Measurements from ENCODE around the gene BRSK2. TPM values are rescaled to one million over a fixed set of nuclear protein-coding genes. Genes with fewer than 3 reads are reported as not detected.

The BRSK2 gene
- total RNA-seq, 5 donors from 2014 or later (not counting 1 experiment from before 2014, with no cell fraction given), result 0.54 to 1.5 (median 0.95) TPM

DNA sequence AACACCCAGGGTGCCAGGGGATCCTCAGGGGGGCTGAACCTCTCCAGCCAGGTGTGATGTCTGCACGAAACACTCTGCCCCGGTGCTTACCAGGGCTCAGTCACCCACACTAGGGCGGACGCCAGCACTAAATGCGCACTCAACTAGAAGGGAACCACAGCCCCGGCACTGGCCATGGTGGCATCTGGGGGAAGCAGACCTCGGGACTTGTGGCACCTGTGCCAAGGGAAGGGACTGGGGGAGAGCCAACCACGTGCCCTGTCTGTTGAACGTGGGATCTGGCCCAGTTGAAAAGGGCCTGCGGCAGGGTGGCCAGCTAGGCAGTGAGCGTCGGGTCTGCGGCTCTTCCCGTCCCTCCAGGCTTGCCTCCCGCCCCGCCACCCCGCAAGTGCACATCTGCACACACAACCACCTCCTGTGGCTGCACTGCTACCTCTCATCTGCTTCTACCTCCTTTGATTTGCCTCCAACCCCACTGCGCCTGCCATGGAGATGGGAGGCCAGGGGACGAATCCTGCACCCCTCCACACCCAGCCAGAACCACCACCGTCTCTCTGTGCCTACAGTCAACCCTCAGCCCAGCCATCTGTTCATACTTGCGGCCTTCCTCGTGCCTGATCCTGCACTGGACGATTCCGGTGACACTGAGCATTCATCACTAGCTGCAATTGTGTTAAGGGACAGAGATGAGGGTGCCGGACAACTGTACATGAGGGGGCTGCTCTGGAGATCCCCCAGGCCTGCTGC, 111.9 kb downstream of the BRSK2 start:
- Histone ChIP-seq H3K4me1 (ENCODE audit: control insufficient read depth in 1 of 2, extremely low read depth in 1 of 2, insufficient read depth in 2 of 2, low read length in 2 of 2) (peaks cover 0 to 51% of the 10 kb centered on the region in 2 experiments), H3K27me3 (replicated peaks in 1 of 2; ENCODE audit: control insufficient read depth in 2 of 2, extremely low read depth in 1 of 2, insufficient read depth in 2 of 2, low read length in 1 of 2) (no peaks in the 10 kb centered on the region), H3K36me3 (ENCODE audit: control insufficient read depth in 2 of 2, extremely low read depth in 1 of 2, insufficient read depth in 1 of 2, low read length in 1 of 2) (peaks cover 3 to 9% of the 10 kb centered on the region in 2 donors), H3K9me3 (no peaks in the 10 kb centered on the region), H3K4me3 (ENCODE audit: control insufficient read depth in 1 of 2, extremely low read depth in 1 of 2, low read length in 1 of 2) (no peak overlapping the region), H3K27ac (ENCODE audit: low read length) (no peak overlapping the region)
- H3K4me3 Mint-ChIP-seq, result no peak overlapping the region
- ChIA-PET CTCF (no interaction called here), POLR2A (no interaction called here)
- 95% methylated on average over 19 of the region's 25 CpGs for WGBS (ENCODE audit: insufficient coverage)
- peaks cover 51 to 54% (median 52%) of the 10 kb centered on the region in 3 donors for H3K4me1 Mint-ChIP-seq
- ATAC-seq (replicated peaks in 1 of 4), result no peak
- H3K27me3 Mint-ChIP-seq, result no peaks in the 10 kb centered on the region
- H3K9me3 Mint-ChIP-seq, result no peaks in the 10 kb centered on the region
- peak overlapping the region in 1 of 2 donors; percentile 48 for H3K27ac Mint-ChIP-seq
- H3K36me3 Mint-ChIP-seq, result peaks cover 26% of the 10 kb centered on the region
- no peak for DNase-seq

DNA sequence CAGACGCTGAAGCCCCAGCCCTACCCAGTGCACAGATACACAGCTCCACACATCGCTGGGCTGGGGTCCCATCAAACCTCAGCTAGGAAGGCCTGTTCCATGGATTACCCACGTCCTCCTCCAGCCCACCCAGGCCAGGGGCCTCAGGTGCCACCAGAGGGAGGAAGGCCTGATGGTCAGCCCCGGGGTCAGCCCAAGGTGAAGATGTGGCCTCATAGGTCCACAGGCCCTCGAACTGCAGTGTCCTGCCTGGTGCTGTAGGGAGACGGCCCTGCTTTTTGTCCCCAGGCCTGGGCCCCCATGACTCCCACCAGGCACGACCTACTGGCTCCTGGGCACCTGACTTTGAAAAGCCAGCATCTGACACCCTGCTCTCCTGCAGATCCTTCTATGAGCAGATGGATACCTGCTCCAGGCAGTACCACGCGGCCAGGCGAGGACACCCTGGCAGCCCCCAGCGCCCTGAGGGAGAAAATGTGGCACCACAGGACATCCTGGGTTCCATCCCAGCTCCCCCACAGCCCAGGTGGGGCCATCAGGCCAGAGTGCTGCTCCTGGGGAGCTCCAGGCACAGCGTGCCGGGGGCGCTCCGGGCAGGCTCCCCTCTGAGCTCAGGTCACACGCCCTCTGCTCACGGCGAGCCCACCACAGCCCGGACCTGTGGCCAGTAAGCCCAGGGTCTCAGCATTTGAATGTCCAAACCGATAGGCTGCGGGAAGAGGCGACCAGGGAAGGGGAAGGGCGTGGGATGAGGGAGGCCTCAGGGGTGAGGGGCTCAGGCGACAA, 112.6 kb downstream of the BRSK2 start:
- Mint-ChIP-seq H3K4me3 (no peak overlapping the region), H3K27me3 (no peaks in the 10 kb centered on the region), H3K4me1 (peaks cover 48 to 50% (median 49%) of the 10 kb centered on the region in 3 donors), H3K27ac (no peak overlapping the region), H3K36me3 (peaks cover 21% of the 10 kb centered on the region), H3K9me3 (no peaks in the 10 kb centered on the region)
- CTCF ChIA-PET, result no interaction called here
- no peaks in the 10 kb centered on the region for H3K9me3 ChIP-seq
- peaks cover 0 to 56% of the 10 kb centered on the region in 2 experiments for H3K4me1 ChIP-seq (ENCODE audit: control insufficient read depth in 1 of 2, extremely low read depth in 1 of 2, insufficient read depth in 2 of 2, low read length in 2 of 2)
- ATAC-seq (replicated peaks in 1 of 4) (no peak), DNase-seq (no peak)
- no peak overlapping the region for H3K4me3 ChIP-seq (ENCODE audit: control insufficient read depth in 1 of 2, extremely low read depth in 1 of 2, low read length in 1 of 2)
- peaks cover 3 to 9% of the 10 kb centered on the region in 2 donors for H3K36me3 ChIP-seq (ENCODE audit: control insufficient read depth in 2 of 2, extremely low read depth in 1 of 2, insufficient read depth in 1 of 2, low read length in 1 of 2)
- POLR2A ChIA-PET, result no interaction called here
- no peak overlapping the region for H3K27ac ChIP-seq (ENCODE audit: low read length)
- 95% methylated on average over 19 of the region's 24 CpGs for WGBS (ENCODE audit: insufficient coverage)
- H3K27me3 ChIP-seq (replicated peaks in 1 of 2; ENCODE audit: control insufficient read depth in 2 of 2, extremely low read depth in 1 of 2, insufficient read depth in 2 of 2, low read length in 1 of 2), result no peaks in the 10 kb centered on the region

DNA sequence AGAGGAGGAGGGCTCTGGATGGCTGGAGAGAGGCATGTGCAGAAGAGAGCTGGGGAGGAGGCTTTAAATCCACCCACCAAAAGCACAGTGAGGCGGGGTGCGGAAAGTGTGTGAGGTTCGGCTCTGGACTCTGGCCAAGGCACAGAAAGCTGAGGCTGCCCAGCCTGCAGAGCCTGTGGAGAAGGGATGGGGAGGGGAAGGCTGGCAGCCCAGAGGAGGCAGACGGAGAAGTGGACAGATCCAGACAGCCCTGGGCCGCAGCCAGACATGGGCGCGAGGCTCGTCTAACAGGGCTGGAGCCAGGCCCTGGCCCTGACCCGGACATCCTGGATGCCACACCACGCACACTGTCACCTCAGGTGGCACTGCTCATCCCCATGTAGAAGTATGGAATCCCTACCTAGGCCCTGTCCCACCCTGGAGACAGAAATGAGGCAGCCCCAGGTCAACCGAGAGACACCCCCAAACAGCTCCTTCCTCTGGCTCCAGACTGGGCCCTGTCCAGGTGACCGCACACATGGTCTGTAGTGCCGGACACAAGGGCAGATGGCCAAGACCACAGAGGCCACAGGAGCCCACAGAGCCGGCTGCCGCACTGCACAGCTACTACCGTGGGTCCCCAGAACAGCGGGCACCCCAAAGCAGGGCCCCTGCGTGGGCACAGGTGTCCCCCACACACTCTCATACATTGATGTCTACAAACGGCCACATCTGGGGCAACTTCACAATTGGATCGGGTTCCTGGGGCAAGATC, 113.4 kb downstream of the BRSK2 start:
- POLR2A ChIA-PET, result no interaction called here
- CTCF ChIA-PET, result no interaction called here
- Histone ChIP-seq H3K27me3 (replicated peaks in 1 of 2; ENCODE audit: control insufficient read depth in 2 of 2, extremely low read depth in 1 of 2, insufficient read depth in 2 of 2, low read length in 1 of 2) (no peaks in the 10 kb centered on the region), H3K4me1 (ENCODE audit: control insufficient read depth in 1 of 2, extremely low read depth in 1 of 2, insufficient read depth in 2 of 2, low read length in 2 of 2) (peaks cover 0 to 58% of the 10 kb centered on the region in 2 experiments), H3K27ac (ENCODE audit: low read length) (no peak overlapping the region), H3K9me3 (no peaks in the 10 kb centered on the region), H3K4me3 (ENCODE audit: control insufficient read depth in 1 of 2, extremely low read depth in 1 of 2, low read length in 1 of 2) (no peak overlapping the region), H3K36me3 (ENCODE audit: control insufficient read depth in 2 of 2, extremely low read depth in 1 of 2, insufficient read depth in 1 of 2, low read length in 1 of 2) (peaks cover 3 to 9% of the 10 kb centered on the region in 2 donors)
- ATAC-seq (replicated peaks in 1 of 4) (no peak), DNase-seq (no peak)
- no peak overlapping the region for H3K4me3 Mint-ChIP-seq
- peaks cover 46 to 49% (median 46%) of the 10 kb centered on the region in 3 donors for H3K4me1 Mint-ChIP-seq
- H3K27ac Mint-ChIP-seq, result no peak overlapping the region
- H3K36me3 Mint-ChIP-seq, result peaks cover 19% of the 10 kb centered on the region
- H3K27me3 Mint-ChIP-seq, result no peaks in the 10 kb centered on the region
- no peaks in the 10 kb centered on the region for H3K9me3 Mint-ChIP-seq
- 84% methylated on average over 14 of the region's 20 CpGs for WGBS (ENCODE audit: insufficient coverage)

DNA sequence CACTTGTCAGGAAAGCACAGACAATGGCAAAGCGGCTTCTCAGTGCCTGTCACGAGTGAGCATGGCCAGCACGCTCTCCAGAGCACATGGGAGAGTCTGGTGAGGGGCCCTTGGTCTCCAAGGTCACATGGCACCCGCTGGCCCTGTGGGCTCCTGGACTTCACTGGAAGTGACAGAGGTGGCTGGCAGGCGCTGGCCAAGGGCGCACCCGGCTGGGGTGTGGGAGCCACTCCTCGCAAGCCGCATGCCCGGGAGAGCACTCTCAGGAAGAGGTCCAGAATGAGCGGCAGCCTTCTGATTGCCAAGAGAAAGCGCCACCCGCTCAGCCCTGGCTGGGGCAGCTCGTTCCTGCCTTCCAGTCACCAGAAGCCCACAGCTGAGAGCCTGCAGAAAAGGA, 114.0 kb downstream of the BRSK2 start:
- Mint-ChIP-seq H3K27me3 (no peaks in the 10 kb centered on the region), H3K4me3 (no peak overlapping the region), H3K9me3 (no peaks in the 10 kb centered on the region), H3K27ac (no peak overlapping the region), H3K36me3 (peaks cover 14% of the 10 kb centered on the region), H3K4me1 (peaks cover 40 to 45% (median 43%) of the 10 kb centered on the region in 3 donors)
- H3K4me3 ChIP-seq (ENCODE audit: control insufficient read depth in 1 of 2, extremely low read depth in 1 of 2, low read length in 1 of 2), result no peak overlapping the region
- H3K4me1 ChIP-seq (ENCODE audit: control insufficient read depth in 1 of 2, extremely low read depth in 1 of 2, insufficient read depth in 2 of 2, low read length in 2 of 2), result peaks cover 0 to 60% of the 10 kb centered on the region in 2 experiments
- no peaks in the 10 kb centered on the region for H3K27me3 ChIP-seq (replicated peaks in 1 of 2; ENCODE audit: control insufficient read depth in 2 of 2, extremely low read depth in 1 of 2, insufficient read depth in 2 of 2, low read length in 1 of 2)
- 95% methylated on average over 14 of the region's 14 CpGs for WGBS (ENCODE audit: insufficient coverage)
- H3K36me3 ChIP-seq (ENCODE audit: control insufficient read depth in 2 of 2, extremely low read depth in 1 of 2, insufficient read depth in 1 of 2, low read length in 1 of 2), result peaks cover 3 to 9% of the 10 kb centered on the region in 2 donors
- DNase-seq (no peak), ATAC-seq (replicated peaks in 1 of 4) (no peak)
- POLR2A ChIA-PET, result no interaction called here
- CTCF ChIA-PET, result no interaction called here
- H3K27ac ChIP-seq (ENCODE audit: low read length), result no peak overlapping the region
- H3K9me3 ChIP-seq, result no peaks in the 10 kb centered on the region

DNA sequence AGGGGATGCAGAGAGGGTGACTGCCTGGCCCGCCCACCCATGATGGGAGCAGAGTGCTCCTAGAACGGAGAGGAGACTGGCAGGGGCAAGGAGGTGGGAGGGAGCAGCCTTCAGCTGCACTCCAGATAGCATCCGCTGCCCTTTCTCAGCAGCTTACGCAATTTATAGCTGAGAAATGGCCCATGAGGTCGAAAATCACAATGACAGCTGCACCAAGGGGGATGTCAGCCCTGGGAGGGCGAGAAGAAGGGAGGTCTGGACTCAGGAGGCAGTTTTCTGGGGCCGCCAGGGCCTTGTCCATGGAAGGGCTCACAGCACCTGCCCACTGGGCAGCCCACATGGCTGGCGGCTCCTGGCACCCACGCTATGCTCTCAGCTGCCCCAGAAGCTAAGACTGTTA, 114.4 kb downstream of the BRSK2 start:
- WGBS (ENCODE audit: insufficient coverage), result 98% methylated on average over 7 of the region's 9 CpGs
- no peak overlapping the region for H3K27ac Mint-ChIP-seq
- no peak overlapping the region for H3K4me3 Mint-ChIP-seq
- H3K27me3 Mint-ChIP-seq, result no peaks in the 10 kb centered on the region
- Histone ChIP-seq H3K9me3 (no peaks in the 10 kb centered on the region), H3K4me3 (ENCODE audit: control insufficient read depth in 1 of 2, extremely low read depth in 1 of 2, low read length in 1 of 2) (no peak overlapping the region), H3K27me3 (replicated peaks in 1 of 2; ENCODE audit: control insufficient read depth in 2 of 2, extremely low read depth in 1 of 2, insufficient read depth in 2 of 2, low read length in 1 of 2) (no peaks in the 10 kb centered on the region), H3K36me3 (ENCODE audit: control insufficient read depth in 2 of 2, extremely low read depth in 1 of 2, insufficient read depth in 1 of 2, low read length in 1 of 2) (peaks cover 3 to 9% of the 10 kb centered on the region in 2 donors), H3K27ac (ENCODE audit: low read length) (no peak overlapping the region), H3K4me1 (ENCODE audit: control insufficient read depth in 1 of 2, extremely low read depth in 1 of 2, insufficient read depth in 2 of 2, low read length in 2 of 2) (peaks cover 0 to 62% of the 10 kb centered on the region in 2 experiments)
- ChIA-PET CTCF (no interaction called here), POLR2A (no interaction called here)
- ATAC-seq (replicated peaks in 1 of 4), result no peak
- peaks cover 36 to 44% (median 43%) of the 10 kb centered on the region in 3 donors for H3K4me1 Mint-ChIP-seq
- no peaks in the 10 kb centered on the region for H3K9me3 Mint-ChIP-seq
- no peak for DNase-seq
- peaks cover 9% of the 10 kb centered on the region for H3K36me3 Mint-ChIP-seq

DNA sequence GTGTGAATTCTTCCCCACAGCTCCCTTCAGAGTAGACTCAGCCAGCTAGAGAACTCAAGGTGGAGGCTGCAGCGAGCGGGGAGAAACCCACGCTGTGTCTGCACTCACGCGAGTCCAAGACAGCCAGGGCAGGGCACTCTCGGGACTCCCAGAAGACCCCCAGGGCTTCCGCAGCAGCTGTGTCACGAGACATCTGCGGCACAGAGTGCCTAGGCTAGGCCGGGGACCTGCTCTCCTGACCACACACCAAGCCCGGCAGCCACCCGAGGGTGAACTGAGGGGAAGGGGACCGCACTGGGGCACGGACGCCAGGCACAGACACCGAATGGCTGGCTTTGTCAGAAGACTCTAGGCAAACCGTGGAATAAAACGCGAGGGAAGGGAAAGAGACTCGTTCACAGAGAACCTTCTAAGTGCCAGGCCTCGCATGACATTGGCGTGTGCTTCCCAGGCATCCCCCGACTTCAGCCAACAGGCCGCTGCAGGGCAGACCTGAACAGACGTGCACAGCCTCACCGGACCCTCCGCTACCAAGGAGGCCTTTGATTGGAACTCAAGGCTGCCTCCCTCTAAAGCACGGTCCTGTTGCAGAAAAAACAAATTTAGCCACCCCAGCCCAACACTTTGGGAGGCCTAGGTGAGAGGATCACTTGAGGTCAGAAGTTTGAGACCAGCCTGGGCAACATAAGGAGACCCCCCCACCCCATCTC, 115.0 kb downstream of the BRSK2 start:
- 96% methylated on average over 26 of the region's 28 CpGs for WGBS (ENCODE audit: insufficient coverage)
- Histone ChIP-seq H3K4me3 (ENCODE audit: control insufficient read depth in 1 of 2, extremely low read depth in 1 of 2, low read length in 1 of 2) (no peak overlapping the region), H3K9me3 (no peaks in the 10 kb centered on the region), H3K27me3 (replicated peaks in 1 of 2; ENCODE audit: control insufficient read depth in 2 of 2, extremely low read depth in 1 of 2, insufficient read depth in 2 of 2, low read length in 1 of 2) (no peaks in the 10 kb centered on the region), H3K36me3 (ENCODE audit: control insufficient read depth in 2 of 2, extremely low read depth in 1 of 2, insufficient read depth in 1 of 2, low read length in 1 of 2) (peaks cover 3 to 9% of the 10 kb centered on the region in 2 donors), H3K27ac (ENCODE audit: low read length) (no peak overlapping the region), H3K4me1 (ENCODE audit: control insufficient read depth in 1 of 2, extremely low read depth in 1 of 2, insufficient read depth in 2 of 2, low read length in 2 of 2) (peaks cover 0 to 65% of the 10 kb centered on the region in 2 experiments)
- no peaks in the 10 kb centered on the region for H3K9me3 Mint-ChIP-seq
- H3K27me3 Mint-ChIP-seq, result no peaks in the 10 kb centered on the region
- CTCF ChIA-PET, result no interaction called here
- POLR2A ChIA-PET, result no interaction called here
- H3K4me1 Mint-ChIP-seq, result peaks cover 41 to 49% (median 47%) of the 10 kb centered on the region in 3 donors
- peaks cover 8% of the 10 kb centered on the region for H3K36me3 Mint-ChIP-seq
- ATAC-seq (replicated peaks in 1 of 4) (no peak), DNase-seq (no peak)
- peak overlapping the region in 1 of 2 donors; percentile 28 for H3K27ac Mint-ChIP-seq
- no peak overlapping the region for H3K4me3 Mint-ChIP-seq
